Stomach (tissue), 4 donors: Measurements from ENCODE around the gene RPS6KA2.

ENCODE experiments used
- CTCF ChIP-seq, 7 experiments: fragments of 450-650 bp in 4 of 7; fragments of 200-600 bp in 3 of 7; sonication (generic) in 3 of 7; IDR thresholded peaks; one replicate each; pipeline ENCODE4 v1.5.1; 2016 to 2019; ENCODE audit warnings: antibody characterized with exemption in 7 of 7, control low read depth in 2 of 7, mild to moderate bottlenecking in 1 of 7
- EP300 ChIP-seq: sonication (generic); formaldehyde crosslinking; IDR thresholded peaks from one replicate; pipeline ENCODE4 v1.6.1; 2017; ENCODE audit warnings: antibody characterized with exemption
- POLR2A ChIP-seq, 4 donors: fragments of 450-650 bp; IDR thresholded peaks; one replicate each; pipeline ENCODE4 v1.6.1; 2016; ENCODE audit warnings: antibody characterized with exemption in 4 of 4, control low read depth in 2 of 4, mild to moderate bottlenecking in 1 of 4, moderate library complexity in 1 of 4

- TF ChIP-seq CTCF (IDR thresholded peaks at IDR 0.05) (no peak), POLR2A (IDR thresholded peaks at IDR 0.05) (no peak), EP300 (no peak)
Measured at GRCh38 chr6:166619912-166620311, 7.1 kb downstream of the RPS6KA2 start.
